RWPE1 (cell line): ENCODE measurements around the gene CHRM5.

Experiments used
- CTCF ChIA-PET: fragments of 350-600 bp; sonication (Branson Sonifier 250); formaldehyde crosslinking; extraction: SDS; loops from one replicate; lab custom pipeline; 2021; lab: Yijun Ruan, JAX
- POLR2A ChIA-PET: fragments of 400-600 bp; formaldehyde crosslinking; extraction: SDS; loops from one replicate; lab custom pipeline; 2020; ENCODE audit warnings: antibody characterized with exemption; ENCODE audit not compliant: low non-redundant PET; lab: Yijun Ruan, JAX
- DNase-seq: peaks from one replicate; pipeline ENCODE4 v3.0.0; 2012; ENCODE audit warnings: low spot score
- H3K27ac ChIP-seq: fragments of 450-650 bp; 2 replicates; pipeline ENCODE4 v1.5.1; 2017
- TF ChIP-seq, protein P1 (sequence below): fragments of 450-650 bp; conservative IDR thresholded peaks from 2 replicates; pipeline ENCODE4 v1.5.1; 2017; ENCODE audit warnings: low read depth, mild to moderate bottlenecking

CHRM5 gene

DNA sequence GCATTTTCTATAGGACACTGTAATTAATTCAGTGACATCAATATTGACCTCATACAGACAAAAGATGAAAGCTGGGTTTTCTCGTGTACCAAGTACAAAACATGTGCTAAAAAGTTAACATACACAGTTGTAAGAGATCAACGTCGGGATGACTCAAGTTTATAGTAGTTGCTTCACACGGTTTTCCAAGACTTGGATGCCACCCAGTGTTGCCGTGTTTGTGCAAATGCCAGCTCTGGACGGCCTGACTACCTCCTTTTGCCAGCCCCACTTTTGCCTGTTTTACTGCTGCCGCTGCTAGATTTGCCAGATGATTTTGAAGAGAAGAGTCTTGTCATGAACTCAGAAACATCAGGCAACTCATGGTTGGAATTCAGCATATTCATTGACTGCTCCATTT lies 115.8 kb downstream of the CHRM5 start:
- ChIA-PET POLR2A (no interaction called here), CTCF (interaction anchor here (1.1 kb wide), 1 partner anchor 23 kb away, joined by 3 read pairs; no protein-coding TSS in a partner anchor)
- DNase-seq: peak; percentile 51
- H3K27ac ChIP-seq: peak overlapping the region; percentile 61
- TF ChIP-seq, protein P1, sequence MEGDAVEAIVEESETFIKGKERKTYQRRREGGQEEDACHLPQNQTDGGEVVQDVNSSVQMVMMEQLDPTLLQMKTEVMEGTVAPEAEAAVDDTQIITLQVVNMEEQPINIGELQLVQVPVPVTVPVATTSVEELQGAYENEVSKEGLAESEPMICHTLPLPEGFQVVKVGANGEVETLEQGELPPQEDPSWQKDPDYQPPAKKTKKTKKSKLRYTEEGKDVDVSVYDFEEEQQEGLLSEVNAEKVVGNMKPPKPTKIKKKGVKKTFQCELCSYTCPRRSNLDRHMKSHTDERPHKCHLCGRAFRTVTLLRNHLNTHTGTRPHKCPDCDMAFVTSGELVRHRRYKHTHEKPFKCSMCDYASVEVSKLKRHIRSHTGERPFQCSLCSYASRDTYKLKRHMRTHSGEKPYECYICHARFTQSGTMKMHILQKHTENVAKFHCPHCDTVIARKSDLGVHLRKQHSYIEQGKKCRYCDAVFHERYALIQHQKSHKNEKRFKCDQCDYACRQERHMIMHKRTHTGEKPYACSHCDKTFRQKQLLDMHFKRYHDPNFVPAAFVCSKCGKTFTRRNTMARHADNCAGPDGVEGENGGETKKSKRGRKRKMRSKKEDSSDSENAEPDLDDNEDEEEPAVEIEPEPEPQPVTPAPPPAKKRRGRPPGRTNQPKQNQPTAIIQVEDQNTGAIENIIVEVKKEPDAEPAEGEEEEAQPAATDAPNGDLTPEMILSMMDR: no peak

DNA sequence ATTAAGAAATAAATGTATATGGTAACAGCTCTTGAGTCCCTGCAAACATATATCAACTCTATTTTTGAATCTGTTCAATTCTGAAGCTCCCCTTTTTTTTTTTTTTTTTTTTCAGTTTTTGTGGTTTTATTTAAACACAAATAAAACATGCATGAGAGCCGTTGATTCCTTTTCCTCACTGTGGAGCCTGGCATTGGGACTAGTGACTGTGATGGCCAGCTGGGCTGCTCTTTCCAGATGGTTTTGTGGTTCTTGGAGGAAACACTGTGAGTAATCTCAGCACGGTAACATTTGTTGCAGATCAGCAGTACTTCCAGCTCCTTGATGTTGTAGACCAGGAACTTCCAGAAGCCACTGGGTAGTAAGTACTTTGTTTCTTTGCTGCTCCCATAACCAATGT lies 117.4 kb downstream of the CHRM5 start:
- DNase-seq: no peak
- CTCF ChIA-PET: no interaction called here
- TF ChIP-seq, protein P1: no peak
- H3K27ac ChIP-seq: no peak overlapping the region
- POLR2A ChIA-PET: no interaction called here

DNA sequence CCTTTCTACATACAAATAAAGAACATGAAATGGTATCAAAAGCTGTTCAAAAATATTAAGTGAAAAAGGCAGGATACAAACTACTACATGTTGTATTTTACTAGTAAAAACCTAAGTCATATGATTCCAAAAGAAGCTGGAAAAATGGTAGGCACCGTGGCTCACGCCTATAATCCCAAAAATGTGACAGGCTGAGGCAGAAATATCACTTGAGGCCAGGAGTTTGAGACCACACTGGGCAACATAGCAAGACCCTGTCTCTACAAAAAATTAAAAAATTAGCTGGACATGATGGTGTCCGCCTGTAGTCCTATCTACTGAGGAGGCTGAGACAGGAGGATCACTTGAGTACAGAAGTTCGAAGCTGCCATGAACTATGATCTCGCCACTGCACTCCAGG lies 131.6 kb downstream of the CHRM5 start:
- ChIA-PET CTCF (interaction anchor here (0.5 kb wide), 1 partner anchor 231 kb away, joined by 4 read pairs; no protein-coding TSS in a partner anchor), POLR2A (no interaction called here)
- no peak overlapping the region for H3K27ac ChIP-seq
- no peak for DNase-seq
- TF ChIP-seq, protein P1: no peak

DNA sequence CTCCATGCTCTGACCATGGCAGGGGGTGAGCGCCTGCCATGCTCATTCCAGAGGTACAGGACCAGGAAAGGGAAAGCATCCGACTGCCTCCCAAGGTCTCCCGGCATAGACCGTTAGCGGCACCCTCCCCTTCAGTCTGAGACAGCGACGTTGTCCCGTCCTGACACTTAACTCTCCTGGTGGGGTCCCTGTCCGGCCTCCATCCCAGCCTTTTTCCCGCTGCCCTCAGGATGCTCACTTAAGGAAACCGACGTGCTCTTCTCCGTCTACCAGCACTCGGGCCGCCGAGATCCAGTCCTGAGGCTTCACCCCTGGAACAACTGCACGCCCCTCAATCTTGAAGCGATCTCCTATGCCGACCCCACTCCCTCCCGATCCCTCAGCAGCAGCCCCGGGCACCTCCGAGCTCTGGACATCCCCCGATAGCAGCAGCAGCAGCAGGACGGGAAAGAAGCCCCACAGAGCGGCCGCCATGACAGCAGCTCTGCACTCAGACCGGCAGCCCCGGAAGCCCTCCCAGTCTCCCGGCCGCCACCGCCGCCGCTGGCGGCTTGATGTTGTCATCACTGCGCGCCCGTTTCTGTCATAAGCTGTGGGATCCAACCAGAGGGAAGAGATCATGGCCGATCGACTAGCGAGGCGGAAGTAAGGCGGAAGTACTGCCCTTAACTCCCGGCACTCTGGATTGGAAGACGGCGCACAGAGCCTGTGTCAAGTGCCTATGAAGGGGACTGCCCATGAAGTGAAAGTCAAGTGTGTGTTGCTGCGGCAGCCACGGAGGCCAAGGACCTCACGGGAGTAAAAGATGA lies 133.3 kb downstream of the CHRM5 start, which contains the start of the genes EMC7 and PGBD4:
Gene EMC7 (minus strand): TSS at position 497 of the 809 bp plus-strand sequence. CDS start 23 bp downstream, at position 474.
Gene PGBD4 (plus strand): TSS at position 718 of the 809 bp plus-strand sequence. CDS start 449 bp downstream, outside the sequence.
- CTCF ChIA-PET: no interaction called here
- peak; percentile 98 for DNase-seq
- TF ChIP-seq, protein P1: no peak
- POLR2A ChIA-PET: interaction anchor here (0.5 to 0.6 kb wide), 2 partner anchors 14 to 241 kb away, joined by 3 to 7 read pairs; no protein-coding TSS in a partner anchor
- H3K27ac ChIP-seq: peak within 1 kb of the TSS; percentile 82

DNA sequence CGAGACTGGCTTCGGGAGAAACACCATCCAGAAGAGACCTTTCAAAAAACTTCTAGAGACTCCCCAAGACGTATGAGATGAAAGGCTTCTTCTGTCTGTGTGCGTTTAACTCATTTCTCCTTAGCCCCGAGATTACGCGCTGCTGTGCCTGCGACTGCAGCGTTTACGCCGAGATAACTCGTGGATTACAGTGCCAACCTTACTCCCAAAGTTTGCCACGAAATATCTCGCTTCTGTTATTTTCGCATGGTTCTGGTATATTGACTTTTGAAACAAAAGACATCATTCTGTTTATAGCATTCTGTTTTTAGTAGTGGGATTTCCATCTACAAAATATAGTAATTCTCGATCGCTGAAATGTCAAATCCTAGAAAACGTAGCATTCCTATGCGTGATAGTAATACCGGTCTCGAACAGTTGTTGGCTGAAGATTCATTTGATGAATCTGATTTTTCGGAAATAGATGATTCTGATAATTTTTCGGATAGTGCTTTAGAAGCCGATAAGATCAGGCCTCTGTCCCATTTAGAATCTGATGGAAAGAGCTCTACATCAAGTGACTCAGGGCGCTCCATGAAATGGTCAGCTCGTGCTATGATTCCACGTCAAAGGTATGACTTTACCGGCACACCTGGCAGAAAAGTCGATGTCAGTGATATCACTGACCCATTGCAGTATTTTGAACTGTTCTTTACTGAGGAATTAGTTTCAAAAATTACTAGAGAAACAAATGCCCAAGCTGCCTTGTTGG lies 134.1 kb downstream of the CHRM5 start:
- TF ChIP-seq, protein P1: no peak
- ChIA-PET POLR2A (interaction anchor here (0.5 to 0.6 kb wide), 2 partner anchors 15 to 240 kb away, joined by 3 to 7 read pairs; no protein-coding TSS in a partner anchor), CTCF (interaction anchor here (0.5 to 1.2 kb wide), 3 partner anchors 82 to 265 kb away, joined by 3 to 4 read pairs (median 3); partner anchors contain the start of genes KATNBL1 and LPCAT4)
- DNase-seq: no peak
- H3K27ac ChIP-seq: peak overlapping the region; percentile 82

DNA sequence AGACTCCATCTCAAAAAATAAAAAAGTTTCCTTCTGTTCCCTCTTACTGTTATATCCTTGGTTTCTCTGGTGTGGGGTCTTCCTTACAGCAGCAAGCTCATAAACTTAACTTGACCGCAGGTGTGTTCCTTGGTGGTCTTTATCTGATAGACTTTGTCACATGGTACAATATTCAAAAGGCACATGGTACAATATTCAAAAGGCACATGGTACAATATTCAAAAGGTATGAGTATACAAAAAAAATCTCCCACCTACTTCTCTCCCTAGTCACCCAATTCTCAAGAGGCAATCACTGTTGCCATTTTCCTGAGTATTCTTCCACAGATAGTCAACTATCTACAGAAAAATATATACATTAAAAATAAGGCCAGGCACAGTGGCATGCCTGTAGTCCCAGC lies 138.1 kb downstream of the CHRM5 start:
- no peak for DNase-seq
- CTCF ChIA-PET: no interaction called here
- TF ChIP-seq, protein P1: no peak
- POLR2A ChIA-PET: no interaction called here
- no peak overlapping the region for H3K27ac ChIP-seq
